ENCODE results near the gene FAM163A.
"Not testable (repeated sequence)": the region's sequence is repeated elsewhere in the genome, so short reads cannot be mapped to it uniquely, and the experiment has no call there.

FAM163A gene

DNA sequence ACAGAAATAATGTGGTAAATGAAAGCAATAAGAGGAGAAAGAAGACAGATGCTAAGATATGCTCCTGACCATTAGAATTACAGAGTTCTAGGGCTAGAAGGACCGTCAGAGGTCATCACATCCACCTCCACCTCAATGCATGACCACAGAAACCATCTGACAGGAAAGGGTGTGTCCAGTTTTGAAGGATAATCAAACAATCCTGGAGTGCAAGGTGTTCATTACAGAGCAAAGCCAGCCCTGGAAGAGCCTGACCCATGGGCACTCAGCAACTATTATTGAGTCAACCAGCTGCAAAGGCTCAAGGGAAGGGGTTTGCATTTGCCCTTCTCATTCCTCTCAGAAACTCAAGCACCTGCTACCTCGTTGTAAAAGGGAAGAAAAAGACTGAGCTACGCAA, 88.1 kb downstream of the FAM163A start:
- Histone ChIP-seq H3K9me3 (ENCODE audit: control insufficient read depth in 5 of 5, low read length in 5 of 5) (no peaks in the 10 kb centered on the region), H3K4me3 (ENCODE audit: low read depth in 1 of 5, low read length in 5 of 5) (no peak overlapping the region), H3K27me3 (ENCODE audit: control insufficient read depth in 5 of 5, insufficient read depth in 4 of 5, low read length in 5 of 5) (peaks cover 0 to 8% (median 0%) of the 10 kb centered on the region in 5 donors), H3K9ac (ENCODE audit: low read length in 5 of 5) (no peak overlapping the region), H3K36me3 (ENCODE audit: control insufficient read depth in 5 of 5, insufficient read depth in 5 of 5, low read length in 5 of 5) (peaks cover 0 to 6% (median 4%) of the 10 kb centered on the region in 5 donors), H3K4me1 (ENCODE audit: control insufficient read depth in 5 of 5, insufficient read depth in 5 of 5, low read length in 5 of 5) (peaks cover 0 to 6% (median 0%) of the 10 kb centered on the region in 5 donors), H3K27ac (ENCODE audit: low read depth, low read length) (no peak overlapping the region)

GRCh38 chr1:179831852-179832699, 89.0 kb downstream of the FAM163A start:
- Histone ChIP-seq H3K4me1 (ENCODE audit: control insufficient read depth in 5 of 5, insufficient read depth in 5 of 5, low read length in 5 of 5) (no peaks in the 10 kb centered on the region), H3K27ac (ENCODE audit: low read depth, low read length) (no peak overlapping the region), H3K36me3 (ENCODE audit: control insufficient read depth in 5 of 5, insufficient read depth in 5 of 5, low read length in 5 of 5) (peaks cover 0 to 6% (median 4%) of the 10 kb centered on the region in 5 donors)

GRCh38 chr1:179836686-179837445, 93.8 kb downstream of the FAM163A start:
- peaks cover 0 to 12% (median 4%) of the 10 kb centered on the region in 5 donors for H3K36me3 ChIP-seq (ENCODE audit: control insufficient read depth in 5 of 5, insufficient read depth in 5 of 5, low read length in 5 of 5)
- not testable (repeated sequence) for H3K9me3 ChIP-seq (ENCODE audit: control insufficient read depth in 5 of 5, low read length in 5 of 5); H3K9ac ChIP-seq (ENCODE audit: low read length in 5 of 5); H3K27ac ChIP-seq (ENCODE audit: low read depth, low read length); H3K4me1 ChIP-seq (ENCODE audit: control insufficient read depth in 5 of 5, insufficient read depth in 5 of 5, low read length in 5 of 5); H3K4me3 ChIP-seq (ENCODE audit: low read depth in 1 of 5, low read length in 5 of 5); H3K27me3 ChIP-seq (ENCODE audit: control insufficient read depth in 5 of 5, insufficient read depth in 4 of 5, low read length in 5 of 5)

More at GRCh38 chr1:179831852-179832699, 89.0 kb downstream of the FAM163A start:
- H3K4me3 ChIP-seq (ENCODE audit: low read depth in 1 of 5, low read length in 5 of 5), result no peak overlapping the region
- peaks cover 0 to 8% (median 0%) of the 10 kb centered on the region in 5 donors for H3K27me3 ChIP-seq (ENCODE audit: control insufficient read depth in 5 of 5, insufficient read depth in 4 of 5, low read length in 5 of 5)
- H3K9ac ChIP-seq (ENCODE audit: low read length in 5 of 5), result no peak overlapping the region
- no peaks in the 10 kb centered on the region for H3K9me3 ChIP-seq (ENCODE audit: control insufficient read depth in 5 of 5, low read length in 5 of 5)

DNA sequence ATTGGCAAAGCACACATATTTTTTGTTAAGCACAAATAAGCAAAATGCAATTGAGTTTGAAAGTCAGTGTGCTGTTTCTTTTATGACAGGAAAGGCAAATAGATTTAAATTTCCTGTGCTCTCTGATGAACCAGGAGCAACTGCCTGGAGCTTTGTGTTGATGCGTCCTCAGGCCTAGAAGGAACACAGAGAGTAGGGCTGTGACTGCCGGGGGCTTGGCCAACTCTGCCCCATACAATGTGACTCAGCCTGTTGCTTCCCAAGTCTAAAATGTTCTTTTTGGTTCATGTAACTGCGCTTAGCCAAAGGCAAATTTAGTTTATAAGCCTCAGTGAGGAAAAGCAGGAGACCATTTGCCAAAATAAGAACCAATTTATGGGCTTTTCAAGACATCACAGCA, 97.0 kb downstream of the FAM163A start:
- H3K27ac ChIP-seq (ENCODE audit: low read depth, low read length), result no peak overlapping the region
- no peaks in the 10 kb centered on the region for H3K9me3 ChIP-seq (ENCODE audit: control insufficient read depth in 5 of 5, low read length in 5 of 5)
- H3K9ac ChIP-seq (ENCODE audit: low read length in 5 of 5), result no peak overlapping the region
- peaks cover 0 to 16% (median 8%) of the 10 kb centered on the region in 5 donors for H3K36me3 ChIP-seq (ENCODE audit: control insufficient read depth in 5 of 5, insufficient read depth in 5 of 5, low read length in 5 of 5)
- no peak overlapping the region for H3K4me3 ChIP-seq (ENCODE audit: low read depth in 1 of 5, low read length in 5 of 5)
- H3K4me1 ChIP-seq (ENCODE audit: control insufficient read depth in 5 of 5, insufficient read depth in 5 of 5, low read length in 5 of 5), result peaks cover 0 to 8% (median 0%) of the 10 kb centered on the region in 5 donors
- no peaks in the 10 kb centered on the region for H3K27me3 ChIP-seq (ENCODE audit: control insufficient read depth in 5 of 5, insufficient read depth in 4 of 5, low read length in 5 of 5)

DNA sequence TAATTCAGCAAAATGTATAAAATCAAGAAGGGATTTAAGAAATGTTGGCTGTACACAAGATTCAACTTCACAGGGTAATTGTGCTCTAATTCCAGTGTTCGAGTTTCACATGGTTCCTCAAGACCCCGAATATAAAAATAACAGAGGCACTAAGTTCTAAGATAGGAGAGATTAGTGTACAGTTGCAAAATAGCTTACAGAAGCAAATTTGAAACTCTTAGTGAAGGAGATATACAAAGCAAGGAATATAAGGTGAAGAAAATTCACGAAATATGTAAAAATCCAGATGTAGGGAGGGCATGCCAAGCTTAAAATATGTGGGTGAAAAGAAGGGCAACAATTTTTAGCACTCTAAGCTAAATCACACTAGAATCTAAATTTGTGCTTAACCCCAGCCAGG, 105.1 kb downstream of the FAM163A start:
- Histone ChIP-seq H3K9me3 (ENCODE audit: control insufficient read depth in 5 of 5, low read length in 5 of 5) (no peaks in the 10 kb centered on the region), H3K4me3 (ENCODE audit: low read depth in 1 of 5, low read length in 5 of 5) (no peak overlapping the region), H3K4me1 (ENCODE audit: control insufficient read depth in 5 of 5, insufficient read depth in 5 of 5, low read length in 5 of 5) (no peaks in the 10 kb centered on the region), H3K27ac (ENCODE audit: low read depth, low read length) (no peak overlapping the region), H3K27me3 (ENCODE audit: control insufficient read depth in 5 of 5, insufficient read depth in 4 of 5, low read length in 5 of 5) (no peaks in the 10 kb centered on the region), H3K36me3 (ENCODE audit: control insufficient read depth in 5 of 5, insufficient read depth in 5 of 5, low read length in 5 of 5) (peaks cover 42 to 64% (median 53%) of the 10 kb centered on the region in 5 donors), H3K9ac (ENCODE audit: low read length in 5 of 5) (no peak overlapping the region)

- peaks cover 36 to 55% (median 48%) of the 10 kb centered on the region in 5 donors for H3K36me3 ChIP-seq (ENCODE audit: control insufficient read depth in 5 of 5, insufficient read depth in 5 of 5, low read length in 5 of 5)
- no peaks in the 10 kb centered on the region for H3K27me3 ChIP-seq (ENCODE audit: control insufficient read depth in 5 of 5, insufficient read depth in 4 of 5, low read length in 5 of 5)
- H3K9me3 ChIP-seq (ENCODE audit: control insufficient read depth in 5 of 5, low read length in 5 of 5), result no peaks in the 10 kb centered on the region
- no peaks in the 10 kb centered on the region for H3K4me1 ChIP-seq (ENCODE audit: control insufficient read depth in 5 of 5, insufficient read depth in 5 of 5, low read length in 5 of 5)
- no peak overlapping the region for H3K27ac ChIP-seq (ENCODE audit: low read depth, low read length)
- no peak overlapping the region for H3K9ac ChIP-seq (ENCODE audit: low read length in 5 of 5)
- no peak overlapping the region for H3K4me3 ChIP-seq (ENCODE audit: low read depth in 1 of 5, low read length in 5 of 5)
These were observed 110.0 kb downstream of the FAM163A start for GRCh38 chr1:179853102-179853501.

GRCh38 chr1:179855831-179856230, 112.7 kb downstream of the FAM163A start:
- H3K4me1 ChIP-seq (ENCODE audit: control insufficient read depth in 5 of 5, insufficient read depth in 5 of 5, low read length in 5 of 5); H3K27ac ChIP-seq (ENCODE audit: low read depth, low read length); H3K9ac ChIP-seq (ENCODE audit: low read length in 5 of 5); H3K4me3 ChIP-seq (ENCODE audit: low read depth in 1 of 5, low read length in 5 of 5); H3K9me3 ChIP-seq (ENCODE audit: control insufficient read depth in 5 of 5, low read length in 5 of 5); H3K27me3 ChIP-seq (ENCODE audit: control insufficient read depth in 5 of 5, insufficient read depth in 4 of 5, low read length in 5 of 5): not testable (repeated sequence)
- H3K36me3 ChIP-seq (ENCODE audit: control insufficient read depth in 5 of 5, insufficient read depth in 5 of 5, low read length in 5 of 5), result peaks cover 22 to 37% (median 27%) of the 10 kb centered on the region in 5 donors

GRCh38 chr1:179856296-179856695, 113.2 kb downstream of the FAM163A start:
- no peaks in the 10 kb centered on the region for H3K9me3 ChIP-seq (ENCODE audit: control insufficient read depth in 5 of 5, low read length in 5 of 5)
- no peaks in the 10 kb centered on the region for H3K4me1 ChIP-seq (ENCODE audit: control insufficient read depth in 5 of 5, insufficient read depth in 5 of 5, low read length in 5 of 5)
- no peaks in the 10 kb centered on the region for H3K27me3 ChIP-seq (ENCODE audit: control insufficient read depth in 5 of 5, insufficient read depth in 4 of 5, low read length in 5 of 5)
- H3K9ac ChIP-seq (ENCODE audit: low read length in 5 of 5), result no peak overlapping the region
- H3K4me3 ChIP-seq (ENCODE audit: low read depth in 1 of 5, low read length in 5 of 5), result no peak overlapping the region
- peaks cover 20 to 35% (median 25%) of the 10 kb centered on the region in 5 donors for H3K36me3 ChIP-seq (ENCODE audit: control insufficient read depth in 5 of 5, insufficient read depth in 5 of 5, low read length in 5 of 5)
- no peak overlapping the region for H3K27ac ChIP-seq (ENCODE audit: low read depth, low read length)

DNA sequence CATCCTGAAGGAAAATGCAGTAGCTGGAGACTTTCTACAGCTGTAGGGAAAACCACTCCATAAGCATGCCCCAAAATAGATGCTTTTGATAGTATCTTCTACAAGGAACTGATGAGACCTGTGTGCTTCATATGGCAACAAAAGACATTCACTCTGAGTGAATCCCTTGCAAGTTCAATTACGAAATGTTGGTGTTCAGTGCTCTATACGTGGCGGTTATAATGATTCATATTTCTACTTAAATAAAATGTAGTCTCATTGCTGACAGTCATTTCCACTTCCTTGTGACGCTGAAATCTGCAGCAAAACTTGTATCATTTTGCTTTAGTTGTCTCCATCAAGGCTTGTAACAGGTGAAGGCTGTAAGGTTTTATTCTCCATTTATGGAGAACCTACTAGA, 113.9 kb downstream of the FAM163A start:
- no peak overlapping the region for H3K27ac ChIP-seq (ENCODE audit: low read depth, low read length)
- no peak overlapping the region for H3K4me3 ChIP-seq (ENCODE audit: low read depth in 1 of 5, low read length in 5 of 5)
- H3K36me3 ChIP-seq (ENCODE audit: control insufficient read depth in 5 of 5, insufficient read depth in 5 of 5, low read length in 5 of 5), result peaks cover 16 to 35% (median 21%) of the 10 kb centered on the region in 5 donors
- no peaks in the 10 kb centered on the region for H3K27me3 ChIP-seq (ENCODE audit: control insufficient read depth in 5 of 5, insufficient read depth in 4 of 5, low read length in 5 of 5)
- no peaks in the 10 kb centered on the region for H3K4me1 ChIP-seq (ENCODE audit: control insufficient read depth in 5 of 5, insufficient read depth in 5 of 5, low read length in 5 of 5)
- no peaks in the 10 kb centered on the region for H3K9me3 ChIP-seq (ENCODE audit: control insufficient read depth in 5 of 5, low read length in 5 of 5)
- no peak overlapping the region for H3K9ac ChIP-seq (ENCODE audit: low read length in 5 of 5)

DNA sequence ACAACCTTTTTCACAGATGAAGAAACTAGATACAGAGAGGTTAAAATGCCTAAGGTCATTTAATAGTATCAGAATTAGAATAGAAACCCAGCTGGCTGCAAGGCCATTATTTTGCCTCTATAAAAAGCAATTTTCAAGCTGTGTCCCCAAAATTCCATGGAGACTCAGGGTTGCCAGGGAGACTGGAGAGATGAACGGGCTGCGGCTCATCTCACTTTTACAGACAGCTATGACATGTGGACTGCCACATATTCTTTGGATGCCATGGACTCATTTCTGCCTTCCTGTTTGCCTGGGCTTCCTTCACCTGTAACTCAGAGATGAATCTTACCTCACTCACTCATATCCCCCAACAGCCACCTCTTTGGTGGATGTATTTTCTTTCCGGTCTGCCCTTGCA, 117.6 kb downstream of the FAM163A start:
- Histone ChIP-seq H3K27me3 (ENCODE audit: control insufficient read depth in 5 of 5, insufficient read depth in 4 of 5, low read length in 5 of 5) (no peaks in the 10 kb centered on the region), H3K36me3 (ENCODE audit: control insufficient read depth in 5 of 5, insufficient read depth in 5 of 5, low read length in 5 of 5) (peaks cover 27 to 53% (median 39%) of the 10 kb centered on the region in 5 donors)

More for the DNA sequence above, 117.6 kb downstream of the FAM163A start:
- no peaks in the 10 kb centered on the region for H3K4me1 ChIP-seq (ENCODE audit: control insufficient read depth in 5 of 5, insufficient read depth in 5 of 5, low read length in 5 of 5)
- no peak overlapping the region for H3K27ac ChIP-seq (ENCODE audit: low read depth, low read length)
- H3K9ac ChIP-seq (ENCODE audit: low read length in 5 of 5), result no peak overlapping the region
- H3K4me3 ChIP-seq (ENCODE audit: low read depth in 1 of 5, low read length in 5 of 5), result no peak overlapping the region
- H3K9me3 ChIP-seq (ENCODE audit: control insufficient read depth in 5 of 5, low read length in 5 of 5), result no peaks in the 10 kb centered on the region
